Stimulated activated naive CD8-positive, alpha-beta T cell treated with anti-CD3 and anti-CD28 coated beads, Interleukin-15, Interleukin-2, amounts not matched to agents 100 ng/mL and 50 ng/mL, for 24 hours (primary cell): ENCODE results near the gene CYP27A1.

Experiments
- H3K27ac Mint-ChIP-seq: one replicate; pipeline ENCODE4 v1.8.0; 2021; ENCODE audit warnings: mild to moderate bottlenecking, mixed read lengths
- H3K27me3 Mint-ChIP-seq: one replicate; pipeline ENCODE4 v1.8.0; 2021; ENCODE audit warnings: mixed read lengths
- H3K36me3 Mint-ChIP-seq: one replicate; pipeline ENCODE4 v1.8.0; 2021; ENCODE audit warnings: low read depth, mixed read lengths
- H3K4me1 Mint-ChIP-seq: one replicate; pipeline ENCODE4 v1.8.0; 2021; ENCODE audit warnings: low read depth, mixed read lengths
- H3K4me3 Mint-ChIP-seq: one replicate; pipeline ENCODE4 v1.8.0; 2021; ENCODE audit warnings: mild to moderate bottlenecking, mixed read lengths
- H3K9me3 Mint-ChIP-seq: one replicate; pipeline ENCODE4 v1.8.0; 2021; ENCODE audit warnings: mixed read lengths

The CYP27A1 gene

GRCh38 chr2:218781691-218782527, at the start of gene CYP27A1:
Gene CYP27A1, plus strand, starts transcription at chr2:218782147. Its CDS starts 36 bp downstream, at chr2:218782183.
- Mint-ChIP-seq H3K36me3 (peaks cover 17% of the 10 kb centered on the region), H3K4me1 (peaks cover 7% of the 10 kb centered on the region), H3K27ac (no peak within 1 kb of the TSS), H3K27me3 (peaks cover 66% of the 10 kb centered on the region), H3K4me3 (peak within 1 kb of the TSS; percentile 43), H3K9me3 (peaks cover 15% of the 10 kb centered on the region)

- H3K4me1 Mint-ChIP-seq, result peaks cover 31% of the 10 kb centered on the region
Measured at GRCh38 chr2:218732761-218733158, 49.2 kb upstream of the CYP27A1 start.

GRCh38 chr2:218733171-218734021, 48.6 kb upstream of the CYP27A1 start:
- H3K9me3 Mint-ChIP-seq, result no peaks in the 10 kb centered on the region
- H3K4me1 Mint-ChIP-seq, result peaks cover 29% of the 10 kb centered on the region
- H3K27ac Mint-ChIP-seq, result peak overlapping the region; percentile 50
- H3K4me3 Mint-ChIP-seq, result peak overlapping the region; percentile 12
- H3K36me3 Mint-ChIP-seq, result peaks cover 55% of the 10 kb centered on the region
- H3K27me3 Mint-ChIP-seq, result no peaks in the 10 kb centered on the region

More at GRCh38 chr2:218732761-218733158, 49.2 kb upstream of the CYP27A1 start:
- peaks cover 2% of the 10 kb centered on the region for H3K9me3 Mint-ChIP-seq
- no peak overlapping the region for H3K27ac Mint-ChIP-seq
- H3K36me3 Mint-ChIP-seq, result peaks cover 52% of the 10 kb centered on the region
- H3K4me3 Mint-ChIP-seq, result no peak overlapping the region
- no peaks in the 10 kb centered on the region for H3K27me3 Mint-ChIP-seq

GRCh38 chr2:218734190-218734975, 47.6 kb upstream of the CYP27A1 start:
- Mint-ChIP-seq H3K27ac (no peak overlapping the region), H3K27me3 (no peaks in the 10 kb centered on the region), H3K9me3 (no peaks in the 10 kb centered on the region), H3K4me1 (peaks cover 29% of the 10 kb centered on the region), H3K36me3 (peaks cover 59% of the 10 kb centered on the region), H3K4me3 (no peak overlapping the region)

GRCh38 chr2:218736531-218736930, 45.4 kb upstream of the CYP27A1 start:
- Mint-ChIP-seq H3K36me3 (peaks cover 64% of the 10 kb centered on the region), H3K4me3 (no peak overlapping the region), H3K9me3 (no peaks in the 10 kb centered on the region), H3K27me3 (no peaks in the 10 kb centered on the region), H3K4me1 (peaks cover 26% of the 10 kb centered on the region), H3K27ac (no peak overlapping the region)

- Mint-ChIP-seq H3K27me3 (no peaks in the 10 kb centered on the region), H3K4me1 (peaks cover 21% of the 10 kb centered on the region), H3K9me3 (no peaks in the 10 kb centered on the region), H3K27ac (peak overlapping the region; percentile 47), H3K4me3 (no peak overlapping the region), H3K36me3 (peaks cover 68% of the 10 kb centered on the region)
Measured at GRCh38 chr2:218743068-218743467, 38.9 kb upstream of the CYP27A1 start.

- Mint-ChIP-seq H3K36me3 (peaks cover 69% of the 10 kb centered on the region), H3K9me3 (no peaks in the 10 kb centered on the region), H3K27ac (peak overlapping the region; percentile 60), H3K4me3 (peak overlapping the region; percentile 28), H3K27me3 (no peaks in the 10 kb centered on the region), H3K4me1 (peaks cover 21% of the 10 kb centered on the region)
Measured at GRCh38 chr2:218744615-218745014, 37.3 kb upstream of the CYP27A1 start.

- Mint-ChIP-seq H3K27me3 (no peaks in the 10 kb centered on the region), H3K9me3 (no peaks in the 10 kb centered on the region), H3K4me3 (no peak overlapping the region), H3K36me3 (peaks cover 70% of the 10 kb centered on the region), H3K27ac (peak overlapping the region; percentile 22), H3K4me1 (peaks cover 21% of the 10 kb centered on the region)
Measured at GRCh38 chr2:218745160-218745558, 36.8 kb upstream of the CYP27A1 start.

- H3K27me3 Mint-ChIP-seq, result no peaks in the 10 kb centered on the region
- peaks cover 21% of the 10 kb centered on the region for H3K4me1 Mint-ChIP-seq
- H3K27ac Mint-ChIP-seq, result peak overlapping the region; percentile 22
- no peaks in the 10 kb centered on the region for H3K9me3 Mint-ChIP-seq
- H3K36me3 Mint-ChIP-seq, result peaks cover 72% of the 10 kb centered on the region
- no peak overlapping the region for H3K4me3 Mint-ChIP-seq
Measured at GRCh38 chr2:218745559-218746469, 36.1 kb upstream of the CYP27A1 start.

GRCh38 chr2:218746470-218746795, 35.5 kb upstream of the CYP27A1 start:
- H3K9me3 Mint-ChIP-seq, result no peaks in the 10 kb centered on the region
- peaks cover 72% of the 10 kb centered on the region for H3K36me3 Mint-ChIP-seq
- no peaks in the 10 kb centered on the region for H3K27me3 Mint-ChIP-seq
- H3K27ac Mint-ChIP-seq, result no peak overlapping the region
- H3K4me3 Mint-ChIP-seq, result no peak overlapping the region
- H3K4me1 Mint-ChIP-seq, result peaks cover 21% of the 10 kb centered on the region

GRCh38 chr2:218746960-218747359, 35.0 kb upstream of the CYP27A1 start:
- Mint-ChIP-seq H3K27me3 (no peaks in the 10 kb centered on the region), H3K4me3 (no peak overlapping the region), H3K27ac (no peak overlapping the region), H3K4me1 (peaks cover 21% of the 10 kb centered on the region), H3K9me3 (no peaks in the 10 kb centered on the region), H3K36me3 (peaks cover 73% of the 10 kb centered on the region)

GRCh38 chr2:218748741-218749441, 33.1 kb upstream of the CYP27A1 start:
- Mint-ChIP-seq H3K27ac (no peak overlapping the region), H3K36me3 (peaks cover 80% of the 10 kb centered on the region), H3K4me3 (no peak overlapping the region), H3K9me3 (no peaks in the 10 kb centered on the region), H3K27me3 (no peaks in the 10 kb centered on the region), H3K4me1 (peaks cover 14% of the 10 kb centered on the region)

GRCh38 chr2:218754201-218754600, 27.7 kb upstream of the CYP27A1 start:
- no peaks in the 10 kb centered on the region for H3K9me3 Mint-ChIP-seq
- H3K27ac Mint-ChIP-seq, result no peak overlapping the region
- H3K27me3 Mint-ChIP-seq, result no peaks in the 10 kb centered on the region
- peaks cover 69% of the 10 kb centered on the region for H3K36me3 Mint-ChIP-seq
- H3K4me1 Mint-ChIP-seq, result no peaks in the 10 kb centered on the region
- H3K4me3 Mint-ChIP-seq, result no peak overlapping the region
